ENCODE results near the gene LDLRAD4.
"Not testable (repeated sequence)": the region's sequence is repeated elsewhere in the genome, so short reads cannot be mapped to it uniquely, and the experiment has no call there.

The LDLRAD4 gene

GRCh38 chr18:13464432-13465123 is 246.0 kb downstream of the LDLRAD4 start:
- DNase-seq (ENCODE audit: low spot score), result no peak

- DNase-seq (ENCODE audit: low spot score), result no peak
These were observed 246.5 kb downstream of the LDLRAD4 start for GRCh38 chr18:13465124-13465446.

DNA sequence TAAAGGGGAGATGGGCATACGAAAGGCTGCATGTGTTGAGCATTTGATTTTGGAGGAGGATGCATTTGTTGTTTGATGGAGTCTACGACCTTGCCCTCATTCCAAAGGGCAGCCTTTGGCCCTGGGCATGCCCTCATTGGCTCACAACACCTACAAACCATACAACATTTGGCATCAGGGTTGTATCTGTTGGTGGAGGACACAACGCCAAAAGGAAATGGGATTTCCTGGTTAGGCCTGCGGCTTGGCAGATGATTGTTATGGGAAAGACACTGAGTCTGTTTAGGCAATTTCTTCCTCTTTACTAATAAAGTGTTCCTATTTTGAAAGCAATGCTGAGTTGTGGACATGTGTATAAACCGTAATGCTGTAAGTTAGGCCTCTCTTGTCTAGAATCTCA is 246.9 kb downstream of the LDLRAD4 start:
- DNase-seq (ENCODE audit: low spot score), result no peak

- no peak for DNase-seq (ENCODE audit: low spot score)
These were observed 252.1 kb downstream of the LDLRAD4 start for GRCh38 chr18:13470516-13471197.

GRCh38 chr18:13471198-13471845 is 252.8 kb downstream of the LDLRAD4 start:
- no peak for DNase-seq (ENCODE audit: low spot score)

- DNase-seq (ENCODE audit: low spot score), result no peak
These were observed 253.5 kb downstream of the LDLRAD4 start for GRCh38 chr18:13471971-13472628.

DNA sequence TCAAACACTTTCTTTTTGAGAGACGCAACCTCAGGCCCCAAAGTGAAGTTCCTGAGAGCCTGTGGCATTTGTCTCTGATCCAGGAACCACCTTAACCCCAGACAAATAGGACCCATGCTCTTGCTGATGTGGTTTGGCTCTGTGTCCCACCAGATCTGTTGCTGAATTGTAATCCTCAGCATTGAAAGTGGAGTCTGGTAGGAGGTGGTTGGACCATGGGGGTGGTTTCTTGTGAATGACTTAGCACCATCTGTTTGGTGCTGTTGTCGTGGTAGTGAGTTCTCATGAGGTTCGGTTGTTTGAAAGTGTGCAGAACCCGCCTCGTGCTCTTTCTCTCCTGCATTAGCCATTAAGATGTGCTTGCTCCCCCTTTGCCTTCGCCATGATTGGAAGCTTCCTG is 255.2 kb downstream of the LDLRAD4 start:
- no peak for DNase-seq (ENCODE audit: low spot score)

GRCh38 chr18:13474336-13474735 is 255.8 kb downstream of the LDLRAD4 start:
- DNase-seq (ENCODE audit: low spot score), result no peak

- no peak for DNase-seq (ENCODE audit: low spot score)
These were observed 256.5 kb downstream of the LDLRAD4 start for GRCh38 chr18:13474907-13475545.

DNA sequence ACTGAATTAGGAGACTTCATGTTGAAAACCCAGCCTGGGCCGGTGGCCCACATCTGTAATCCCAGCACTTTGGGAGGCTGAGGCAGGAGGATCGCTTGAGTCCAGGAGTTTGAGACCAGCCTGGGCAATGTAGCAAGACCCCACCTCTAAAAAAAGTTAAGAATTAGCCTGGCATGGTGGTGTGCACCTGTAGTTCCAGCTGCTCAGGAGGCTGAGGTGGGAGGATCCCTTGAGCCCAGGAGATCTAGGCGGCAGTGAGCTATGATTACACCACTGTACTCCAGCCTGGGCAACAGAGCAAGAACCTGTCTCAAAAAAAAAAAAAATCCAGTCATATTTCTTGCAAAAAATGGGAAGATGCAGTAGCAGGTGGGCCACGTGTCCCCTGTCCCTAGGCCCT is 257.8 kb downstream of the LDLRAD4 start:
- not testable (repeated sequence) for DNase-seq (ENCODE audit: low spot score)

DNA sequence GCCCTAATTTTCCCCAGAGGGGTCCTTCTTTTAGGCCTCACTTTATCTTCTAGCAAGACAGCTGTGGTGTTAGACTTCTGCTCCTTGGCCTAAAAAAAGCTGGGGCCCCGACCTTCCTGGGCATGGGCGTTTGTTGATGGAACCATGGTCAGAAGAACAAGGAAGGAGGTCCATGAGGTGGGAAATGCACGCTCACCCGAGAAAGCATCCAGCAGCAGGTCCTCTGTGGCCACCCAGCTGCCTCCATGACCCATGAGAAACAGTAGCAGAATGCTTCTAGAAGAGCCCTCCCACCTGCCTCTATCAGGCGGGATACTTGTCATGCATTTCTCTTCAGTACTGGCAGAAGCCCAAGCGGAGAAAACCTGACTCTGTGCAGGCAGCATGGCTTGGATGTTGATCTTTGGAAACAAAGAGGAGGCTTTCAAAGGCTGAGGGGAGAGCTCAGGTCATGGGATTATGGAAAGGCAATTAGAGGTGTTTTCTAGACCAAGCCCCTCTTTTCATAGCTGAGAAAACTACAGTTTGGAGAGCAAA is 258.7 kb downstream of the LDLRAD4 start:
- DNase-seq (ENCODE audit: low spot score), result no peak

- no peak for DNase-seq (ENCODE audit: low spot score)
These were observed 262.2 kb downstream of the LDLRAD4 start for GRCh38 chr18:13480571-13481255.

DNA sequence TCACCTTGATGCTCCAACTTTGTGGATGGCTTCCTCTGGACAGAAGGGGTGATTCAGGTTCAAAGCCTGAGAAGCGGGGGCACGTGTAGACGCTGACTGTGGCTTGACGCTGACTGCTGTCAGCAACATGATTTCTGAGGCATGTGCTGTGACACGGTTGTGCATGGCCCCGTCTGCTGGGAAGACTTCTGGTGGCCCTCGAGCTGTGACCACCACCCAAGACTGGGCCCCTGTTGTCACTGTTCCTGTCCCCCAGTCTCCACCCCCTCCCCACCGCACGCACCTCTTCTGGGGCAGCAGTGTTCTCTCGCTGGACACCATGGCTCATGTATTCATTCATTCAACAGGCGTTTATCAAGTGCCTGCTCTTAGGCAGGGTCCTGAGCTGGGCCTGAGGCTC is 262.8 kb downstream of the LDLRAD4 start:
- no peak for DNase-seq (ENCODE audit: low spot score)

GRCh38 chr18:13481820-13482617 is 263.5 kb downstream of the LDLRAD4 start:
- no peak for DNase-seq (ENCODE audit: low spot score)

GRCh38 chr18:13482618-13482945 is 264.0 kb downstream of the LDLRAD4 start:
- no peak for DNase-seq (ENCODE audit: low spot score)

DNA sequence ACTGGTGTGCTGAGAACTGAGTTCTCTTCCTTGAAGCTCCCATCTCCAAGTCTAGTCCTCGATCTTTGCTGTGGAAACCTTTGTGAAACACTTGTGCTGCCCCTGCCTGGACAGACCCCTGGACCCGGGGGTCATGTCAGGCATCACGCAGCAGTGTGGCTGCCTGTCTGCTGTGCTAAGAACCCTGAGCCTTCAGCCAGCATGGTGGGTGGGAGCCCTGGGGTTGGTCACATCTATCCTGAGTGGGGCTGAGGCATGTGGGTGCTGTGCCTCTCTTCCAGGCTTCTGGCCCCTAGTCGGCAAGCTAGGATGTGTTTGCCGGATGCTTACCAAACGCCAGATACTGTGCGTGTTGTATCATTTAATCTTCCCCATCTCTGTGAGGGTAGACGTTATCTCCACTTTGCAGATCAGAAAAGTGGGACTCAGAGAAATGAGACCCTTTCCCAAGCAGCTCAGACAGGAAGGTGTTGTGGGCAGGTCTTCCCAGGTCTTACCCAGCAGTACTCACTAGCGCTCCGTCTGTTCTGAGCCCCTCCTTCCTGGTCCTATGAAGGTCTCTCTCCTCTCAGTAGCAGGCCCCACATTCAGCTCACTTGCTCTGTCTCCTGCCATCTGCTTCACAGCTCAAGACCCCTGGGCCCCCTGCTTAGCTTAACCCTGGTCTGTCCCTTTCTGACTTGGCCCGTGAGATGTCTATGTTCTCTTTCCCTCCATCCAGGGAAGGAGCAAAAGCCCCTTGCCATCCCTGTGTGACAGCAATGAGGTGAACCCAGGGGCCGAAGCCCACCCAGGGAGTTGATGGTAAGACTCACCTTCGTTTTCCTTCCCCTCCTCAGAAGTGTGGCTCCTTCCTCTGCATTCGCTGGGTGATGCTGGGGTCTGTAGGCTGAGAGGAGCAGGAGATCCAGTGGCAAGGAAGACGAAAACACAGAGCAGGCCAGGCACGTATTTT is 265.0 kb downstream of the LDLRAD4 start:
- no peak for DNase-seq (ENCODE audit: low spot score)

DNA sequence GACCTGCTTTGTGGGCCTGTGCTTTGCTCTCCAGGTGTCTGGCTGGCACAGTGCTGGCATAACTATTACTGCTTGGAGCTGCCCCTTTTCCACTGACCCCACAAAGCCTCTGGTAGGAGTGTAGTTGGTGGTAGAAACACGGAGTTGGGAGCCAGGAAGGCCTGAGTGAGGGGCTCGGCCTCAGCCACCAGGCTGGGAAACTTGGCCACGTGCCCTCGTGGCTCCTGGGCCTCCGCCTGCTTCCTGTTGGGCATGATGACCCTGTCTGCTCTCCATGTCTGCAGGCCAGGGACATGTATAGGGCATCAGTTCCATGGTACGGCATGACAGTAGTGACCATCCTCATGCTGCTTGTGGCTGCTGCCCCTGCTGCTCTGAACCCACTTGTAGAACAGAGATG is 266.6 kb downstream of the LDLRAD4 start:
- no peak for DNase-seq (ENCODE audit: low spot score)

- no peak for DNase-seq (ENCODE audit: low spot score)
These were observed 267.0 kb downstream of the LDLRAD4 start for GRCh38 chr18:13485604-13486003.

DNA sequence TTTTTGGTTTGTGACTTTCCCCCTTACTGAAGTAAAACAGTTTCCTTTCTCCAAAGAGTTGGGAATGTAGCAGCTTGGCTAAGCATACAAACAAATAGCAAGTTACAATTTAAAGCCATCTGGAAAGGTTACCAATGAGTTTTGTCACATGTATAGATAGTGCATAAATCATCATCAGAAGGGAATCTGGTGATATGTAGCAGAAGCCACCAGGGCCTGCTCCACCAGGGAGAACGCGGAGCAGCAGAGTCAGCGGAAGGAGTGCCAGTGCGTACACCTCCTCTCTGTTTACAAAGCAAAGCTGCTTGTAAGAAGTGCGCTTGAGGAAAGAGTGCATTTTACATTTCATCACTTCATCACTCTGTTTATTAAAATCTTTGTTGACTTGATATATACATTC is 267.7 kb downstream of the LDLRAD4 start:
- no peak for DNase-seq (ENCODE audit: low spot score)

DNA sequence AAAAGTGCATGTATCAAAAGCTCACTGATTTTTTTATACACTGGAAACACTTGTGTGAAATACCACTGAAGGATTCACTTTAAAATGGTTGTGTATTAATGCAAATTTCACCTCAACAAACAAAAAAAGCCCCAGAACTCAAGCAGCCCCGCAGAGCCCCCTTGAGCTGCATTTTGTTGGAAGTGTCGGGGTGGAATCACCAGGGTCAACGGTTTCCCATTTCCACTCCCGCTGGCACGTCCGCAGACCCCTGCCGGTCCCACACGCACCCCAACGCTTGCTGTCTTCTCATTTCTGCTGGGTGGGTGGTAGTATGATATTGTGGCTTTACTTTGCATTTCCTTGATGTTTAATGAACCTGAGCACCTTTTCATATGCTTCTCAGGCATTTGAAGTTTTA is 268.1 kb downstream of the LDLRAD4 start:
- DNase-seq (ENCODE audit: low spot score), result no peak
